ENCODE measurements around the gene LHX6. TPM values are rescaled to one million over a fixed set of nuclear protein-coding genes. Genes with fewer than 3 reads are reported as not detected.

LHX6 gene
- polyA plus RNA-seq, 1 experiment, result not detected

DNA sequence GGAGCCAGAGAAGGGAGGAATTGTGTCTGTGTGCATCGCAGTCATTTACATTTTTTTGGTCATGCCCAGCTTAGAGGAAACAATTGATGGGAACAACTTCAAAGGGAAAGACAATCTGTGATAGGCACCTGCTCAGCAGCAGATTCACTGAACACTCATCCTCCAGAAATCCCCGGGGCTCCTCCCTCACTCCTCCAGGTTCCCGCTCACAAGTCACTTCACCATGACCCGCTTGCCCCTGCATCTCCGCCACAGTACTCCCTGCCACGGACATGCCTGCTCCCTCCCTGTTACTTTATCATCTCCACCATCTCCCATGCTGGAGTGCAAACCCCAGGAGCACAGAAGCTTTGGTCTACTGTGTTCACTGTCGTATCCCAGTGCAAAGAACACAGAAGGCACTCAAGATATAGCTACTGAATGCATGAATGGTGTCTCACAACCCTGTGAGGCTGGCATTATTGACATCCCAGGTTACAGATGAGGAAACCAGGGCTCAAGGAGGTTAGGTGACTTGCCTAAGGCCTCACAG lies 16.2 kb downstream of the LHX6 start:
- ChIA-PET POLR2A (no interaction called here), CTCF (interaction anchor here (1.0 kb wide), 1 partner anchor 10 kb away, joined by 3 read pairs; no protein-coding TSS in a partner anchor)
- no peak overlapping the region for H3K4me3 ChIP-seq (ENCODE audit: low read depth, low read length)
- H3K36me3 ChIP-seq (ENCODE audit: control insufficient read depth, insufficient read depth, low read length), result no peaks in the 10 kb centered on the region
- TF ChIP-seq, protein P1, sequence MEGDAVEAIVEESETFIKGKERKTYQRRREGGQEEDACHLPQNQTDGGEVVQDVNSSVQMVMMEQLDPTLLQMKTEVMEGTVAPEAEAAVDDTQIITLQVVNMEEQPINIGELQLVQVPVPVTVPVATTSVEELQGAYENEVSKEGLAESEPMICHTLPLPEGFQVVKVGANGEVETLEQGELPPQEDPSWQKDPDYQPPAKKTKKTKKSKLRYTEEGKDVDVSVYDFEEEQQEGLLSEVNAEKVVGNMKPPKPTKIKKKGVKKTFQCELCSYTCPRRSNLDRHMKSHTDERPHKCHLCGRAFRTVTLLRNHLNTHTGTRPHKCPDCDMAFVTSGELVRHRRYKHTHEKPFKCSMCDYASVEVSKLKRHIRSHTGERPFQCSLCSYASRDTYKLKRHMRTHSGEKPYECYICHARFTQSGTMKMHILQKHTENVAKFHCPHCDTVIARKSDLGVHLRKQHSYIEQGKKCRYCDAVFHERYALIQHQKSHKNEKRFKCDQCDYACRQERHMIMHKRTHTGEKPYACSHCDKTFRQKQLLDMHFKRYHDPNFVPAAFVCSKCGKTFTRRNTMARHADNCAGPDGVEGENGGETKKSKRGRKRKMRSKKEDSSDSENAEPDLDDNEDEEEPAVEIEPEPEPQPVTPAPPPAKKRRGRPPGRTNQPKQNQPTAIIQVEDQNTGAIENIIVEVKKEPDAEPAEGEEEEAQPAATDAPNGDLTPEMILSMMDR (IDR thresholded peaks at IDR 0.05; ENCODE audit: insufficient read depth, low read depth, low read length), result no peak
- peaks cover 45% of the 10 kb centered on the region for H3K27me3 ChIP-seq (ENCODE audit: control insufficient read depth, insufficient read depth, low read length)
- no peak for DNase-seq (ENCODE audit: low read depth)

DNA sequence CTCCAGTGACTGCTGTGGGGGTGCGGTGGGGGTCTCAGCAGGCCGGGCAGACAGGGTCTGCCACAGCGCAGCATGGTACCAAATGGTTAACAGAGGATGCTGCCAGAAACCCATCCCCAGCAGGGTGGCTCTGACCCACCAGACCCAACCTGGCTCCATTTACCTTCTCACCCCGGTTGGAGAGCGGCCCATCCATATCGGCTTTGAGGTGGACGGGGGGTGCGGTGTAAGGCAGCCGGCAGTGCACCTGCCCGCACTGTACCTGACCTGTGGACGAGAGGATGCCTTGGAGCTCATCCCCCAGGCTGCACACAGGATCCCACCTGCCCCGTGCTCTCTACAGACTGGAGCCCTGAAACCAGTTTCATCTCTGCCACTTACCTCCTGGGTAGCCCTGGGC lies 19.3 kb downstream of the LHX6 start:
- CTCF ChIA-PET, result interaction anchor here (1.2 kb wide), 1 partner anchor 84 kb away, joined by 3 read pairs; no protein-coding TSS in a partner anchor
- Histone ChIP-seq H3K27me3 (ENCODE audit: control insufficient read depth, insufficient read depth, low read length) (peaks cover 23% of the 10 kb centered on the region), H3K36me3 (ENCODE audit: control insufficient read depth, insufficient read depth, low read length) (no peaks in the 10 kb centered on the region), H3K4me3 (ENCODE audit: low read depth, low read length) (no peak overlapping the region)
- POLR2A ChIA-PET, result no interaction called here
- DNase-seq (ENCODE audit: low read depth), result no peak
- TF ChIP-seq, protein P1 (IDR thresholded peaks at IDR 0.05; ENCODE audit: insufficient read depth, low read depth, low read length), result no peak

DNA sequence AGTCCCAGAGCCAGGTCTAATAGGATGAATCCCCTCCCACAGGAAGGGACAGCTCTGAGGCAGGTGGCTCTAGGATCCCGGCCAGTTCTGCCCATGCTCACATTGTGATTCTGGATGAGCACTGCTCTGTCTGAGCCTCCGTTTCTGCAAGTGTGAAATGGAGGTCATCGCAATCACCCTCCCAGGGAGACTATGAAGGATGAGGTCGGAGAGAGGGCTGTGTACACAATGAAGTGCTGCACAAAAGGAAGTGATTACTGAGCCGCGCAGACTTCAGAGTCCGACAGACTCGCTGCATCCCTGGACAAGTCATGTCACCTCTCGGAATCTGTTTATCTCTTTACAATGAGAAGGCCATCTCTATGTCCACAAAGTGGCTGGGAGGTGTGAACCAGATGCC lies 21.7 kb downstream of the LHX6 start:
- Histone ChIP-seq H3K27me3 (ENCODE audit: control insufficient read depth, insufficient read depth, low read length) (peaks cover 8% of the 10 kb centered on the region), H3K4me3 (ENCODE audit: low read depth, low read length) (no peak overlapping the region), H3K36me3 (ENCODE audit: control insufficient read depth, insufficient read depth, low read length) (no peaks in the 10 kb centered on the region)
- ChIA-PET POLR2A (no interaction called here), CTCF (interaction anchor here (1.1 kb wide), 1 partner anchor 81 kb away, joined by 3 read pairs; no protein-coding TSS in a partner anchor)
- no peak for DNase-seq (ENCODE audit: low read depth)
- TF ChIP-seq, protein P1 (IDR thresholded peaks at IDR 0.05; ENCODE audit: insufficient read depth, low read depth, low read length), result no peak

DNA sequence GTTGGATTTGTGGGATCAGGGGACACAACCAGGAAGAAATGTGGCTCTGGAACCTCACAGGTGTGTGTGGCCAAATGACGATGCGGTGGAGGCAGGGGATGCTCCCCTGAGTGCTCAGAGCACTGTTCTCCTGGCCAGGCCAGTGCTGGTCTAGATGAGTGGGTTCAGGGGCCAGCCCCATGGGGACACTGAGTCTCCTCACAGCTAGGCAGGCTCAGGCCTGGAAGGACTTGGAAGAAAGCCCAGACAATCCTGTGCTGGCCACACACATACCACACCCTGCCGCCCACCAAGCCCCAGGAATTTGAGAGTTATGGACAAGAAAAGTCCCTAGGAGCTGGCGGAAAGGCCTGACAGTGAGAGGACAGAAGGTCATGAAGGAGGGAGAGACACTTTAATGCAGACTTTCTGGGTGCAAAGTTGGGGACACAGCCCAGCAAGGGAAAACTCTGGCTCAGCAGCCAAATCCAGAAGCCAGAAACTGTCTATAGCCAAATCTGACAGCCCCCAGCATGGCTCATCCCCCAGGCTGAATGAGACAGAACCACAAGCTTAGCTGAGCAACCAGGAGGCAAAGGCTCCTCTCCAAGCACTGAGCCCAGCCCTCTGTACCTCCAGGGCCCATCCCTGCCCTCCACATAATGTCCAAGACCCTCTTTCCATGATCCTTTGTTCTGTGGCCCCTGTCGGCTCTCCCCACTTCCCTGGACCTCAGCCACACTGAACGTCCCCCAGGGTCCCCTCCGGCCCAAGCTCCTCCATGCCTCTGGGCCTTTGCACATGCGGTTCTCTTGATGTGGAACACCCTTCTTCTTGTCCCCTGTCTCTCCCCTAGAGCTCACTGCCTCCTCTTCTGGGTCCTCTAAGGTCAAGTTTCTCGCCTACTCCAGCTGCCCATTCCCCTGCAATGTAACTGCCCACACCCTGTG lies 22.4 kb downstream of the LHX6 start:
- POLR2A ChIA-PET, result interaction anchor here (0.6 kb wide), 1 partner anchor 98 kb away, joined by 3 read pairs; no protein-coding TSS in a partner anchor
- Histone ChIP-seq H3K27me3 (ENCODE audit: control insufficient read depth, insufficient read depth, low read length) (peaks cover 2% of the 10 kb centered on the region), H3K36me3 (ENCODE audit: control insufficient read depth, insufficient read depth, low read length) (no peaks in the 10 kb centered on the region), H3K4me3 (ENCODE audit: low read depth, low read length) (no peak overlapping the region)
- TF ChIP-seq, protein P1 (IDR thresholded peaks at IDR 0.05; ENCODE audit: insufficient read depth, low read depth, low read length), result no peak
- DNase-seq (ENCODE audit: low read depth), result peak; percentile 55
- CTCF ChIA-PET, result interaction anchor here (0.6 to 1.1 kb wide), 3 partner anchors 9 to 80 kb away, joined by 3 to 4 read pairs (median 3); no protein-coding TSS in a partner anchor

DNA sequence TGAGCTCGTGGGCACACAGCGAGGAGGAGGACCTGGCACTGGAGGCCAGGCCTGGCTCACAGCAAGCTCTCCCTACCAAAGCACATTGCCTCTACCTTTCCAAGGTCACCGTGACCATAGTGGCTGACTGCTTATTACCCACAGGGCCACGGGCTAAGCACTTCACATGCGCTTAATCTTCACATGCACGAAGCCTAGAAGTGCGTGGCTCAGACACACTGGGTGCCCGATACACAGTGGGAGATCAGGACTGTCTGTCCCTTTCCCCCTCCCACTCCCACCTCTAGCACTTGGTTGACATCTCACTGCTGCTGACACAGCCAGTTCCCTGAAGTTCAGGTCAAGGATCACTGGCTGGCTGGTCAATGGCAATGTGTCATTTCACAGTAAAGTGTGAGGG lies 23.6 kb downstream of the LHX6 start:
- Histone ChIP-seq H3K27me3 (ENCODE audit: control insufficient read depth, insufficient read depth, low read length) (no peaks in the 10 kb centered on the region), H3K4me3 (ENCODE audit: low read depth, low read length) (no peak overlapping the region), H3K36me3 (ENCODE audit: control insufficient read depth, insufficient read depth, low read length) (no peaks in the 10 kb centered on the region)
- TF ChIP-seq, protein P1 (IDR thresholded peaks at IDR 0.05; ENCODE audit: insufficient read depth, low read depth, low read length), result no peak
- ChIA-PET POLR2A (no interaction called here), CTCF (no interaction called here)
- DNase-seq (ENCODE audit: low read depth), result no peak

Measured in BJ (cell line).